GM19238 (cell line): Measurements from ENCODE around the gene STARD9.

ENCODE experiments used
- DNase-seq: peaks from one replicate; pipeline ENCODE4 v3.0.0; 2011; ENCODE audit warnings: low spot score; ENCODE audit not compliant: insufficient read length

Gene STARD9

GRCh38 chr15:42623951-42624350, 48.5 kb downstream of the STARD9 start:
- no peak for DNase-seq

GRCh38 chr15:42627485-42627884, 52.1 kb downstream of the STARD9 start:
- no peak for DNase-seq

GRCh38 chr15:42628761-42629160, 53.4 kb downstream of the STARD9 start:
- no peak for DNase-seq

- no peak for DNase-seq
Observed at GRCh38 chr15:42632105-42632675, 56.8 kb downstream of the STARD9 start.

GRCh38 chr15:42640109-42640508, 64.7 kb downstream of the STARD9 start:
- no peak for DNase-seq

GRCh38 chr15:42650208-42651066, 75.0 kb downstream of the STARD9 start:
- peak; percentile 33 for DNase-seq

GRCh38 chr15:42665827-42666226, 90.4 kb downstream of the STARD9 start:
- DNase-seq, result no peak

GRCh38 chr15:42667855-42668254, 92.4 kb downstream of the STARD9 start:
- DNase-seq, result no peak

- DNase-seq, result no peak
Observed at GRCh38 chr15:42670451-42670850, 95.0 kb downstream of the STARD9 start.

- no peak for DNase-seq
Observed at GRCh38 chr15:42672444-42672843, 97.0 kb downstream of the STARD9 start.

GRCh38 chr15:42674472-42674871, 99.1 kb downstream of the STARD9 start:
- DNase-seq, result no peak

- DNase-seq, result no peak
Observed at GRCh38 chr15:42675021-42675420, 99.6 kb downstream of the STARD9 start.

- DNase-seq, result no peak
Observed at GRCh38 chr15:42679285-42680141, 104.1 kb downstream of the STARD9 start.

- DNase-seq, result peak; percentile 24
Observed at GRCh38 chr15:42680142-42680482, 104.7 kb downstream of the STARD9 start.

- DNase-seq, result no peak
Observed at GRCh38 chr15:42681119-42681518, 105.7 kb downstream of the STARD9 start.

GRCh38 chr15:42686281-42686680, 110.9 kb downstream of the STARD9 start:
- no peak for DNase-seq

GRCh38 chr15:42687740-42688139, 112.3 kb downstream of the STARD9 start:
- DNase-seq, result no peak

GRCh38 chr15:42688301-42688700, 112.9 kb downstream of the STARD9 start:
- DNase-seq, result no peak

- DNase-seq, result no peak
Observed at GRCh38 chr15:42691308-42691707, 115.9 kb downstream of the STARD9 start.

- DNase-seq, result no peak
Observed at GRCh38 chr15:42691770-42692169, 116.4 kb downstream of the STARD9 start.

- DNase-seq, result no peak
Observed at GRCh38 chr15:42692536-42692935, 117.1 kb downstream of the STARD9 start.

GRCh38 chr15:42692997-42693396, 117.6 kb downstream of the STARD9 start:
- DNase-seq, result no peak
